ENCODE results near the gene GFER.
A peak's percentile ranks its signal among the peaks of the same experiment; 100 is the strongest.
"Not testable (repeated sequence)": the region's sequence is repeated elsewhere in the genome, so short reads cannot be mapped to it uniquely, and the experiment has no call there.

GFER gene

GRCh38 chr16:1983544-1984346, at the start of gene GFER:
Gene GFER (plus strand): TSS chr16:1984193. CDS start chr16:1984219, 26 bp downstream.
- DNase-seq (ENCODE audit: low read depth): peak; percentile 86

- DNase-seq (ENCODE audit: low read depth): no peak
Observed at GRCh38 chr16:1936945-1937479, 47.0 kb upstream of the GFER start.

- no peak for DNase-seq (ENCODE audit: low read depth)
Observed at GRCh38 chr16:1938316-1938715, 45.7 kb upstream of the GFER start.

GRCh38 chr16:1938910-1939309, 45.1 kb upstream of the GFER start:
- DNase-seq (ENCODE audit: low read depth): no peak

GRCh38 chr16:1939833-1940232, 44.2 kb upstream of the GFER start:
- not testable (repeated sequence) for DNase-seq (ENCODE audit: low read depth)

- no peak for DNase-seq (ENCODE audit: low read depth)
Observed at GRCh38 chr16:1940273-1941161, 43.5 kb upstream of the GFER start.

- DNase-seq (ENCODE audit: low read depth): no peak
Observed at GRCh38 chr16:1941162-1942046, 42.6 kb upstream of the GFER start.

GRCh38 chr16:1942047-1942809, 41.8 kb upstream of the GFER start:
- DNase-seq (ENCODE audit: low read depth): no peak

- peak; percentile 98 for DNase-seq (ENCODE audit: low read depth)
Observed at GRCh38 chr16:1942810-1943726, 40.9 kb upstream of the GFER start, which contains the start of gene MSRB1. Gene MSRB1 (minus strand): TSS chr16:1943199. CDS start chr16:1943156, 43 bp downstream.

GRCh38 chr16:1944612-1945199, 39.3 kb upstream of the GFER start:
- no peak for DNase-seq (ENCODE audit: low read depth)

GRCh38 chr16:1945559-1946391, 38.2 kb upstream of the GFER start:
- DNase-seq (ENCODE audit: low read depth): no peak

GRCh38 chr16:1946495-1947368, 37.3 kb upstream of the GFER start:
- DNase-seq (ENCODE audit: low read depth): no peak

GRCh38 chr16:1947369-1947670, 36.7 kb upstream of the GFER start:
- no peak for DNase-seq (ENCODE audit: low read depth)

- no peak for DNase-seq (ENCODE audit: low read depth)
Observed at GRCh38 chr16:1949507-1949906, 34.5 kb upstream of the GFER start.

GRCh38 chr16:1950047-1950446, 33.9 kb upstream of the GFER start:
- no peak for DNase-seq (ENCODE audit: low read depth)

GRCh38 chr16:1950559-1950958, 33.4 kb upstream of the GFER start:
- no peak for DNase-seq (ENCODE audit: low read depth)

- DNase-seq (ENCODE audit: low read depth): no peak
Observed at GRCh38 chr16:1953734-1954133, 30.3 kb upstream of the GFER start.

All from fibroblast of the conjunctiva (primary cell).